ENCODE data around the gene IQSEC1. TPM values are rescaled to one million over a fixed set of nuclear protein-coding genes. Genes with fewer than 3 reads are reported as not detected.
A peak's percentile ranks its signal among the peaks of the same experiment; 100 is the strongest.

Gene IQSEC1
- total RNA-seq, 2 experiments from 2014 or later = 31.7 to 39.2 TPM

DNA sequence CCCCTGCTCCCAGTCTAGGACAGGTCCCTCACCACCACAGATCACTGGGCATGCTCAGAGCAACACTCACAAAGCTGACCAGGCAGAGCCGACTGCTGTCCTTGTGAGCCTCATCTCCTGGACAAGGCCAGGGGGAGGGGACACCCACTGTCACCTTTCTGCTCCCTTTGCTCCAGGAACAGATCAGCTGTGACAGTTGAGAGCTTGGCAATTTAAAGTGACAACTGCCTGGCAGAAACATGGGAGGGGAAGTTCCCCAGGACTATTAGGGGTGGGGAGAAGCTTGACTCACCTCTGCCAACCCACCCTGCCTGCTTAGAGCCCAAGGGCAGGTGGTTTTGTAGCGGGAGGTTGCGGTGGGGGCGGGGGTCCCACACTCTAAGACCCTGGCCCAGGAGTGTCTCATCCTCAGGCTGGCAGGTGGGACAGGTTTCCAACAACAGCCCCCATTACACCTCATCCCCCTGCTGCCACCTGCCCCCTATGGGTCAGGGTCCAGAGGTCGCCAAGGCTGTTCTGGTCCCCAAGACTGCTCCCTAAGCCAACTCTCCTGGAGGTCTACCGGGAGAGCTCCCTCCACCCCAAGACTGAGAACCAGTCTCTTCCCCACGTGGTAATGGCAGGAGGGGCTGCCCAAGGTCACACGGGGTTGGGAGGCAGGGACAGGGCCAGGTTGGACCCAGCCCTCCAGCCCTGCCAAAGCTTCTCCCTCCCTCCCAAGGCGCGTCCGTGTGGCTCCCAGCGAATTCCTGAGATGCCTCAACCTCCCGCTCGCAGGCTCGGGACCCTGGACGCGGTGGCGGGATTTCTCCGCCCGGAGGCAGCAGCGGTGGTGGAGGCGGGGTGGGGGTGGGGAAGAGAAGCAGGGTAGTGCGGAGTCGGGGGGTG, 80.4 kb downstream of the IQSEC1 start:
- Mint-ChIP-seq H3K36me3 (ENCODE audit: low read depth) (peaks cover under 1% of the 10 kb centered on the region), H3K4me3 (peak overlapping the region; percentile 62), H3K9me3 (no peaks in the 10 kb centered on the region), H3K4me1 (ENCODE audit: low read depth) (peaks cover 41% of the 10 kb centered on the region), H3K27me3 (no peaks in the 10 kb centered on the region), H3K27ac (no peak overlapping the region)
- no peak for DNase-seq
- ChIA-PET POLR2A (interaction anchor here (0.9 to 5.0 kb wide), 5 partner anchors 10 to 44 kb away, joined by 3 to 47 read pairs (median 3); no protein-coding TSS in a partner anchor), CTCF (interaction anchor here (1.1 to 6.1 kb wide), 5 partner anchors 10 to 76 kb away, joined by 3 to 118 read pairs (median 4); no protein-coding TSS in a partner anchor)
- no peak for ATAC-seq
- intact Hi-C loops (cut with micrococcal nuclease) = no loop called here
- TF ChIP-seq, protein P1, sequence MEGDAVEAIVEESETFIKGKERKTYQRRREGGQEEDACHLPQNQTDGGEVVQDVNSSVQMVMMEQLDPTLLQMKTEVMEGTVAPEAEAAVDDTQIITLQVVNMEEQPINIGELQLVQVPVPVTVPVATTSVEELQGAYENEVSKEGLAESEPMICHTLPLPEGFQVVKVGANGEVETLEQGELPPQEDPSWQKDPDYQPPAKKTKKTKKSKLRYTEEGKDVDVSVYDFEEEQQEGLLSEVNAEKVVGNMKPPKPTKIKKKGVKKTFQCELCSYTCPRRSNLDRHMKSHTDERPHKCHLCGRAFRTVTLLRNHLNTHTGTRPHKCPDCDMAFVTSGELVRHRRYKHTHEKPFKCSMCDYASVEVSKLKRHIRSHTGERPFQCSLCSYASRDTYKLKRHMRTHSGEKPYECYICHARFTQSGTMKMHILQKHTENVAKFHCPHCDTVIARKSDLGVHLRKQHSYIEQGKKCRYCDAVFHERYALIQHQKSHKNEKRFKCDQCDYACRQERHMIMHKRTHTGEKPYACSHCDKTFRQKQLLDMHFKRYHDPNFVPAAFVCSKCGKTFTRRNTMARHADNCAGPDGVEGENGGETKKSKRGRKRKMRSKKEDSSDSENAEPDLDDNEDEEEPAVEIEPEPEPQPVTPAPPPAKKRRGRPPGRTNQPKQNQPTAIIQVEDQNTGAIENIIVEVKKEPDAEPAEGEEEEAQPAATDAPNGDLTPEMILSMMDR (IDR thresholded peaks at IDR 0.05) = no peak

- intact Hi-C loops (cut with micrococcal nuclease) = no loop called here
- TF ChIP-seq, protein P1 (IDR thresholded peaks at IDR 0.05) = no peak
- Mint-ChIP-seq H3K4me1 (ENCODE audit: low read depth) (peaks cover 34% of the 10 kb centered on the region), H3K36me3 (ENCODE audit: low read depth) (no peaks in the 10 kb centered on the region), H3K9me3 (no peaks in the 10 kb centered on the region), H3K27me3 (no peaks in the 10 kb centered on the region), H3K27ac (no peak overlapping the region), H3K4me3 (no peak overlapping the region)
- DNase-seq = no peak
- ChIA-PET CTCF (interaction anchor here (6.0 to 6.1 kb wide), 2 partner anchors 9 to 18 kb away, joined by 66 to 118 read pairs; no protein-coding TSS in a partner anchor), POLR2A (interaction anchor here (0.9 to 1.0 kb wide), 2 partner anchors 9 to 43 kb away, joined by 3 to 4 read pairs; no protein-coding TSS in a partner anchor)
- no peak for ATAC-seq
Observed at GRCh38 chr3:12991861-12992281, 81.4 kb downstream of the IQSEC1 start.

- Mint-ChIP-seq H3K9me3 (no peaks in the 10 kb centered on the region), H3K36me3 (ENCODE audit: low read depth) (no peaks in the 10 kb centered on the region), H3K4me1 (ENCODE audit: low read depth) (peaks cover 30% of the 10 kb centered on the region), H3K4me3 (no peak overlapping the region), H3K27ac (no peak overlapping the region), H3K27me3 (no peaks in the 10 kb centered on the region)
- CTCF ChIA-PET = interaction anchor here (6.0 kb wide), 1 partner anchor 8 kb away, joined by 66 read pairs; no protein-coding TSS in a partner anchor
- POLR2A ChIA-PET = interaction anchor here (1.0 kb wide), 1 partner anchor 8 kb away, joined by 4 read pairs; no protein-coding TSS in a partner anchor
- TF ChIP-seq, protein P1 (IDR thresholded peaks at IDR 0.05) = no peak
- intact Hi-C loops (cut with micrococcal nuclease) = no loop called here
- DNase-seq = no peak
- no peak for ATAC-seq
Observed at GRCh38 chr3:12991481-12991837, 81.8 kb downstream of the IQSEC1 start.

GRCh38 chr3:12990781-12991480, 82.3 kb downstream of the IQSEC1 start:
- Mint-ChIP-seq H3K27ac (no peak overlapping the region), H3K9me3 (no peaks in the 10 kb centered on the region), H3K27me3 (no peaks in the 10 kb centered on the region), H3K36me3 (ENCODE audit: low read depth) (no peaks in the 10 kb centered on the region), H3K4me1 (ENCODE audit: low read depth) (peaks cover 25% of the 10 kb centered on the region), H3K4me3 (no peak overlapping the region)
- TF ChIP-seq, protein P1 (IDR thresholded peaks at IDR 0.05) = no peak
- intact Hi-C loops (cut with micrococcal nuclease) = no loop called here
- ChIA-PET POLR2A (no interaction called here), CTCF (no interaction called here)
- DNase-seq = no peak
- no peak for ATAC-seq
